Gastroesophageal sphincter (tissue), 4 donors: ENCODE results near the gene NEFH. TPM values are rescaled to one million over a fixed set of nuclear protein-coding genes. Genes with fewer than 3 reads are reported as not detected.

ENCODE experiments used
- ATAC-seq: fragments of 150-250 bp; one replicate; pipeline ENCODE4 v1.9.1; 2016; ENCODE audit warnings: mild to moderate bottlenecking, moderate library complexity
- H3K27ac ChIP-seq, 4 donors: fragments of 200-600 bp; sonication (generic) in 3 of 4; 1 replicate in 3 of 4; 2 replicates in 1 of 4; pipeline ENCODE4 v1.5.1; 2016 to 2019
- H3K27me3 ChIP-seq: fragments of 200-600 bp; sonication (generic); one replicate; pipeline ENCODE4 v1.5.1; 2019
- H3K36me3 ChIP-seq, 2 donors: fragments of 200-600 bp; sonication (generic); one replicate each; pipeline ENCODE4 v1.5.1; 2019; ENCODE audit warnings: control low read depth in 1 of 2
- H3K4me1 ChIP-seq, 3 donors: fragments of 200-600 bp; sonication (generic); 1 replicate in 2 of 3; 2 replicates in 1 of 3; pipeline ENCODE4 v1.5.1; 2016 to 2019; ENCODE audit warnings: control low read depth in 2 of 3
- H3K4me3 ChIP-seq, 2 donors: fragments of 200-600 bp; sonication (generic); one replicate each; pipeline ENCODE4 v1.5.1; 2019; ENCODE audit warnings: mild to moderate bottlenecking in 1 of 2, moderate library complexity in 1 of 2
- H3K9me3 ChIP-seq, 3 donors: fragments of 200-600 bp; sonication (generic); one replicate each; pipeline ENCODE4 v1.5.1; 2017 to 2019; ENCODE audit warnings: control low read depth in 2 of 3
- CTCF ChIP-seq, 4 experiments: fragments of 200-600 bp in 2 of 4; fragments of 450-650 bp in 2 of 4; sonication (generic) in 1 of 4; IDR thresholded peaks; one replicate each; pipeline ENCODE4 v1.5.1; 2017 to 2019; ENCODE audit warnings: antibody characterized with exemption in 4 of 4, mild to moderate bottlenecking in 2 of 4, moderate library complexity in 2 of 4
- EP300 ChIP-seq: sonication (generic); formaldehyde crosslinking; IDR thresholded peaks from one replicate; pipeline ENCODE4 v1.6.1; 2017; ENCODE audit warnings: antibody characterized with exemption, mild to moderate bottlenecking
- POLR2A ChIP-seq, 2 donors: fragments of 450-650 bp; IDR thresholded peaks; one replicate each; pipeline ENCODE4 v1.6.1; 2017; ENCODE audit warnings: antibody characterized with exemption in 2 of 2, mild to moderate bottlenecking in 2 of 2, moderate library complexity in 1 of 2
- POLR2AphosphoS5 ChIP-seq: sonication (generic); formaldehyde crosslinking; IDR thresholded peaks from one replicate; pipeline ENCODE4 v1.6.1; 2017; ENCODE audit warnings: antibody characterized with exemption
- WGBS, 2 donors: methylation state at CpG; one replicate each; pipeline ENCODE4 v1.1.5; 2018; ENCODE audit warnings: low coverage in 1 of 2; 5-methylcytosine and 5-hydroxymethylcytosine counted together
- total RNA-seq, 4 donors: library from RNA; depleted of rRNA; stranded (reverse); fragments of >200 nt; gene quantifications; one replicate each; pipeline ENCODE4 v1.1.0, GENCODE V29; 2016

NEFH gene
- total RNA-seq, 4 donors from 2014 or later: 0.62 to 1.3 (median 1.1) TPM

- Histone ChIP-seq H3K27ac (no peak overlapping the region), H3K9me3 (no peaks in the 10 kb centered on the region), H3K4me3 (no peak overlapping the region), H3K27me3 (no peaks in the 10 kb centered on the region), H3K4me1 (no peaks in the 10 kb centered on the region), H3K36me3 (peaks cover 0 to 100% of the 10 kb centered on the region in 2 donors)
- WGBS, 2 donors: 100% methylated on average over 3 of the region's 3 CpGs; no CpG with 5 or more reads in 1 of the 2 donors
- TF ChIP-seq POLR2A (IDR thresholded peaks at IDR 0.05) (no peak), POLR2AphosphoS5 (no peak), EP300 (no peak), CTCF (IDR thresholded peaks at IDR 0.05) (no peak)
- ATAC-seq: no peak
These were observed 56.4 kb downstream of the NEFH start for GRCh38 chr22:29536411-29536810.

GRCh38 chr22:29539105-29539504 is 59.1 kb downstream of the NEFH start:
- WGBS, 2 donors: 73 to 87% methylated on average over 3 of the region's 3 CpGs

More at GRCh38 chr22:29539105-29539504, 59.1 kb downstream of the NEFH start:
- Histone ChIP-seq H3K4me3 (no peak overlapping the region), H3K4me1 (no peaks in the 10 kb centered on the region), H3K9me3 (no peaks in the 10 kb centered on the region), H3K27me3 (no peaks in the 10 kb centered on the region), H3K36me3 (peaks cover 0 to 98% of the 10 kb centered on the region in 2 donors), H3K27ac (no peak overlapping the region)
- no peak for TF ChIP-seq POLR2A (IDR thresholded peaks at IDR 0.05)
- ATAC-seq: no peak

Other genes starting within 250 kb of the NEFH start
- gene RHBDD3, start 212.2 kb upstream of the NEFH start, total RNA-seq: 10 to 100 TPM in 3 of 4 donors, 1 to 10 TPM in 1; 7.2 to 27.7 (median 19.6) TPM
- 100 to 1,000 TPM; 169 to 209 (median 204) TPM for gene EWSR1, start 211.9 kb upstream of the NEFH start, total RNA-seq
- gene GAS2L1, start 173.6 kb upstream of the NEFH start, total RNA-seq: 10 to 100 TPM; 17.8 to 65.5 (median 36.8) TPM
- under 1 TPM in 3 of 4 donors, not detected in 1; 0.40 to 0.73 (median 0.72) TPM for gene RASL10A, start 164.5 kb upstream of the NEFH start, total RNA-seq
- gene AP1B1, start 91.6 kb upstream of the NEFH start, total RNA-seq: 10 to 100 TPM; 50.9 to 74.1 (median 55.8) TPM
- not detected for gene RFPL1, start 41.6 kb upstream of the NEFH start, total RNA-seq
- 10 to 100 TPM; 46.0 to 91.4 (median 58.2) TPM for gene THOC5, start 73.5 kb downstream of the NEFH start, total RNA-seq
- gene NIPSNAP1, start 100.9 kb downstream of the NEFH start, total RNA-seq: 10 to 100 TPM in 2 of 4 donors, 1 to 10 TPM in 2; 8.3 to 11.7 (median 10.6) TPM
- gene NF2, start 123.4 kb downstream of the NEFH start, total RNA-seq: 10 to 100 TPM; 39.8 to 61.0 (median 45.1) TPM
- under 1 TPM in 3 of 4 donors, not detected in 1; 0.27 to 0.62 (median 0.32) TPM for gene CABP7, start 239.8 kb downstream of the NEFH start, total RNA-seq